ENCODE data around the gene YWHAQ.

DNA sequence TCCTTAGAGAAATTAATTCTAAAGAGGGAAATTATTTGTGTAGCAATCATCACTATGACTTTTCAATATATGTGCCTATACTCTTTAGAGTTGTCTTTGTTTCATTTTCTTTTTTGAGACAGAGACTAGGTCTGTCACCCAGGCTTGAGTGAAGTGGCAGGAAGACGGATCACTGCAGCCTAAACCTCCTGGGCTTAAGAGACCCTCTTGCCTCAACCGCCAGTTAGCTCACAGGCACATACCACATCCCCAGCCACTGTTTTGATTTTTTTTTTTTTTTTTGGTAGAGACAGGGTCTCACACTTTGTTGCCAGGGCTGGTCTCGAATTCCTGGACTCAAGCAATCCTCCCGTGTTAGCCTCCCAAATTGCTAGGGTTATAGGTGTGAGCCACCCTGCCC lies 12.4 kb downstream of the YWHAQ start:
- TF ChIP-seq, protein P1, sequence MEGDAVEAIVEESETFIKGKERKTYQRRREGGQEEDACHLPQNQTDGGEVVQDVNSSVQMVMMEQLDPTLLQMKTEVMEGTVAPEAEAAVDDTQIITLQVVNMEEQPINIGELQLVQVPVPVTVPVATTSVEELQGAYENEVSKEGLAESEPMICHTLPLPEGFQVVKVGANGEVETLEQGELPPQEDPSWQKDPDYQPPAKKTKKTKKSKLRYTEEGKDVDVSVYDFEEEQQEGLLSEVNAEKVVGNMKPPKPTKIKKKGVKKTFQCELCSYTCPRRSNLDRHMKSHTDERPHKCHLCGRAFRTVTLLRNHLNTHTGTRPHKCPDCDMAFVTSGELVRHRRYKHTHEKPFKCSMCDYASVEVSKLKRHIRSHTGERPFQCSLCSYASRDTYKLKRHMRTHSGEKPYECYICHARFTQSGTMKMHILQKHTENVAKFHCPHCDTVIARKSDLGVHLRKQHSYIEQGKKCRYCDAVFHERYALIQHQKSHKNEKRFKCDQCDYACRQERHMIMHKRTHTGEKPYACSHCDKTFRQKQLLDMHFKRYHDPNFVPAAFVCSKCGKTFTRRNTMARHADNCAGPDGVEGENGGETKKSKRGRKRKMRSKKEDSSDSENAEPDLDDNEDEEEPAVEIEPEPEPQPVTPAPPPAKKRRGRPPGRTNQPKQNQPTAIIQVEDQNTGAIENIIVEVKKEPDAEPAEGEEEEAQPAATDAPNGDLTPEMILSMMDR (IDR thresholded peaks at IDR 0.05): no peak
- no peak for TF ChIP-seq EZH2 (IDR thresholded peaks at IDR 0.05)

Measured in neural progenitor cell (in vitro differentiated cells).